ACC112 (cell line): Measurements from ENCODE around the gene F7.
"Not testable (repeated sequence)": the region's sequence is repeated elsewhere in the genome, so short reads cannot be mapped to it uniquely, and the experiment has no call there.

Source experiments
- H2AFZ ChIP-seq: fragments of 200-600 bp; sonication (generic); one replicate; pipeline ENCODE4 v1.6.0; 2017; ENCODE audit warnings: antibody characterized with exemption, low read length; ENCODE audit not compliant: unreplicated experiment
- H3K27ac ChIP-seq: fragments of 200-600 bp; sonication (generic); 2 replicates; pipeline ENCODE4 v1.5.1; 2014; ENCODE audit warnings: low read depth, mild to moderate bottlenecking, antibody characterized with exemption, low read length, moderate library complexity
- H3K27me3 ChIP-seq: fragments of 200-600 bp; sonication (generic); 2 replicates; pipeline ENCODE4 v1.6.1; 2014; ENCODE audit warnings: mild to moderate bottlenecking, antibody characterized with exemption, low read length, moderate library complexity, mixed read lengths; ENCODE audit not compliant: insufficient read depth
- H3K36me3 ChIP-seq: fragments of 200-600 bp; sonication (generic); 2 replicates; pipeline ENCODE4 v1.6.1; 2016; ENCODE audit warnings: mild to moderate bottlenecking, antibody characterized with exemption, low read length, moderate library complexity, mixed read lengths; ENCODE audit not compliant: insufficient read depth
- H3K4me1 ChIP-seq: fragments of 200-600 bp; sonication (generic); one replicate; pipeline ENCODE4 v1.6.1; 2016; ENCODE audit warnings: low read length, mixed read lengths; ENCODE audit not compliant: insufficient read depth, unreplicated experiment, control insufficient read depth
- H3K4me3 ChIP-seq: fragments of 200-600 bp; sonication (generic); 2 replicates; pipeline ENCODE4 v1.5.1; 2014; ENCODE audit warnings: mild to moderate bottlenecking, low read depth, low read length
- H3K79me2 ChIP-seq: fragments of 200-600 bp; sonication (generic); one replicate; pipeline ENCODE4 v1.6.0; 2016; ENCODE audit warnings: low read length; ENCODE audit not compliant: control insufficient read depth, unreplicated experiment, insufficient read depth

F7 gene

GRCh38 chr13:113105032-113105920, at the start of gene F7:
Gene F7 (plus strand): TSS chr13:113105791. CDS start chr13:113105842, 51 bp downstream.
- Histone ChIP-seq H2AFZ (no peak within 1 kb of the TSS), H3K36me3 (no peaks in the 10 kb centered on the region), H3K27ac (no peak within 1 kb of the TSS), H3K4me3 (no peak within 1 kb of the TSS), H3K4me1 (no peaks in the 10 kb centered on the region), H3K27me3 (peaks cover 12% of the 10 kb centered on the region), H3K79me2 (no peaks in the 10 kb centered on the region)

GRCh38 chr13:113057084-113057483, 48.5 kb upstream of the F7 start:
- H3K27ac ChIP-seq: no peak overlapping the region
- H3K79me2 ChIP-seq: no peaks in the 10 kb centered on the region
- H2AFZ ChIP-seq: no peak overlapping the region
- H3K4me3 ChIP-seq: no peak overlapping the region
- H3K4me1 ChIP-seq: no peaks in the 10 kb centered on the region
- H3K27me3 ChIP-seq: peaks cover 35% of the 10 kb centered on the region
- no peaks in the 10 kb centered on the region for H3K36me3 ChIP-seq

- not testable (repeated sequence) for H3K4me1 ChIP-seq, H2AFZ ChIP-seq, H3K36me3 ChIP-seq, H3K4me3 ChIP-seq, H3K79me2 ChIP-seq, H3K27ac ChIP-seq
- peaks cover 30% of the 10 kb centered on the region for H3K27me3 ChIP-seq
These were observed 48.0 kb upstream of the F7 start for GRCh38 chr13:113057559-113057958.

GRCh38 chr13:113058129-113058987, 47.2 kb upstream of the F7 start:
- no peak overlapping the region for H2AFZ ChIP-seq
- no peaks in the 10 kb centered on the region for H3K4me1 ChIP-seq
- H3K27me3 ChIP-seq: peaks cover 22% of the 10 kb centered on the region
- H3K79me2 ChIP-seq: no peaks in the 10 kb centered on the region
- H3K27ac ChIP-seq: no peak overlapping the region
- H3K4me3 ChIP-seq: no peak overlapping the region
- H3K36me3 ChIP-seq: no peaks in the 10 kb centered on the region

GRCh38 chr13:113058988-113059850, 46.4 kb upstream of the F7 start:
- Histone ChIP-seq H2AFZ (no peak overlapping the region), H3K36me3 (no peaks in the 10 kb centered on the region), H3K27me3 (peaks cover 14% of the 10 kb centered on the region)

GRCh38 chr13:113059891-113060290, 45.7 kb upstream of the F7 start:
- H3K27ac ChIP-seq: no peak overlapping the region
- H2AFZ ChIP-seq: no peak overlapping the region
- no peak overlapping the region for H3K4me3 ChIP-seq
- H3K79me2 ChIP-seq: no peaks in the 10 kb centered on the region
- peaks cover 7% of the 10 kb centered on the region for H3K27me3 ChIP-seq
- peaks cover 8% of the 10 kb centered on the region for H3K4me1 ChIP-seq
- no peaks in the 10 kb centered on the region for H3K36me3 ChIP-seq

More at GRCh38 chr13:113058988-113059850, 46.4 kb upstream of the F7 start:
- Histone ChIP-seq H3K79me2 (no peaks in the 10 kb centered on the region), H3K4me3 (no peak overlapping the region), H3K4me1 (peaks cover 4% of the 10 kb centered on the region), H3K27ac (no peak overlapping the region)

GRCh38 chr13:113060557-113061270, 44.9 kb upstream of the F7 start:
- Histone ChIP-seq H3K27me3 (peaks cover 4% of the 10 kb centered on the region; the same call in 1 of the 2 replicates), H3K4me1 (peaks cover 11% of the 10 kb centered on the region), H2AFZ (no peak overlapping the region), H3K36me3 (no peaks in the 10 kb centered on the region), H3K27ac (no peak overlapping the region), H3K79me2 (no peaks in the 10 kb centered on the region), H3K4me3 (no peak overlapping the region)

GRCh38 chr13:113061271-113061625, 44.3 kb upstream of the F7 start:
- Histone ChIP-seq H3K27me3 (no peaks in the 10 kb centered on the region; the same call in 1 of the 2 replicates), H3K79me2 (no peaks in the 10 kb centered on the region), H3K4me1 (peaks cover 11% of the 10 kb centered on the region), H2AFZ (no peak overlapping the region), H3K36me3 (no peaks in the 10 kb centered on the region), H3K27ac (no peak overlapping the region), H3K4me3 (no peak overlapping the region)

- Histone ChIP-seq H3K36me3 (no peaks in the 10 kb centered on the region), H3K4me1 (peaks cover 11% of the 10 kb centered on the region), H3K79me2 (no peaks in the 10 kb centered on the region), H3K4me3 (no peak overlapping the region), H3K27ac (no peak overlapping the region), H3K27me3 (no peaks in the 10 kb centered on the region), H2AFZ (no peak overlapping the region)
These were observed 43.7 kb upstream of the F7 start for GRCh38 chr13:113061796-113062425.
